ELF-1 (cell line): ENCODE data around the gene ASPDH.
"Not testable (repeated sequence)": the region's sequence is repeated elsewhere in the genome, so short reads cannot be mapped to it uniquely, and the experiment has no call there.

Source experiments
- DNase-seq: peaks from one replicate; pipeline ENCODE4 v3.0.0-alpha.2; 2016; ENCODE audit warnings: low read depth, low spot score

Gene ASPDH

GRCh38 chr19:50478901-50479715, 34.6 kb downstream of the ASPDH start:
- DNase-seq = peak; percentile 86

- DNase-seq = no peak
These were observed 35.8 kb downstream of the ASPDH start for GRCh38 chr19:50477751-50478515.

GRCh38 chr19:50476907-50477238, 36.8 kb downstream of the ASPDH start:
- DNase-seq = no peak

GRCh38 chr19:50476224-50476906, 37.3 kb downstream of the ASPDH start, which contains the start of the genes EMC10 and GARIN5A:
EMC10 (plus strand) TSS chr19:50476507; CDS start chr19:50476545, 38 bp downstream.
GARIN5A (minus strand) TSS chr19:50476848; CDS start chr19:50476388, 460 bp downstream.
- DNase-seq = peak; percentile 99

GRCh38 chr19:50475736-50476223, 37.9 kb downstream of the ASPDH start:
- no peak for DNase-seq

- no peak for DNase-seq
These were observed 38.6 kb downstream of the ASPDH start for GRCh38 chr19:50475101-50475568.

GRCh38 chr19:50473336-50473735, 40.4 kb downstream of the ASPDH start:
- DNase-seq = not testable (repeated sequence)

- DNase-seq = no peak
These were observed 44.9 kb downstream of the ASPDH start for GRCh38 chr19:50468818-50469217.

- no peak for DNase-seq
These were observed 46.1 kb downstream of the ASPDH start for GRCh38 chr19:50467566-50467965.

GRCh38 chr19:50466706-50467039, 47.0 kb downstream of the ASPDH start:
- DNase-seq = no peak

GRCh38 chr19:50465986-50466705, 47.6 kb downstream of the ASPDH start:
- DNase-seq = peak; percentile 81

GRCh38 chr19:50465000-50465399, 48.7 kb downstream of the ASPDH start:
- no peak for DNase-seq

GRCh38 chr19:50464348-50464747, 49.4 kb downstream of the ASPDH start:
- DNase-seq = no peak

- no peak for DNase-seq
These were observed 50.7 kb downstream of the ASPDH start for GRCh38 chr19:50462970-50463369.
